ENCODE results near the gene LPIN1.
"Not testable (repeated sequence)": the region's sequence is repeated elsewhere in the genome, so short reads cannot be mapped to it uniquely, and the experiment has no call there.

Gene LPIN1

GRCh38 chr2:11856095-11856494, 109.7 kb downstream of the LPIN1 start:
- no peak for TF ChIP-seq CTCF (IDR thresholded peaks at IDR 0.05; ENCODE audit: borderline replicate concordance, control extremely low read depth, extremely low read depth, insufficient read depth, missing control alignments)
- DNase-seq (ENCODE audit: low spot score), result no peak
- in situ Hi-C loops (cut with MboI; ENCODE audit: low sequenced_read_pairs, unreplicated experiment), result loop anchor here (25.0 kb wide), 1 partner anchor 181 kb away; no protein-coding TSS in a partner anchor

DNA sequence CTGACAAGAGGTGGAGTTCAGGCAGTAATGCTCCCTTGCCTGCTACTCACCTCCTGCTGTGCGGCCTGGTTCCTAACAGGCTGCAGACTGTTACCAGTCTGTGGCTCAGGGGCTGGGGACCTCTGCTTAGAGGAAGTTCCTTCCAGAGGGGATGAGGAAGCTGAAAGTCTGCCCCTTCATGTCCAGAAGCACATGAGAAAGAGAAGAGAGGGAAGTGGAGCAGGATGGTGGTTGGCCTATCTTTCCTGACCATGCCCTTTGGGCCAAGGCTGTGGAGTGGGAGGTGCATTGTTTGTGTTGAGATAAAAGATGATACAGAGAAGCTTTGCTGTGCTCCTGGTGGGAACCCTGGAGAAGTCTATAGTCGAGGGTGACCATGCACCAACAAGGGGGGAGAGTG, 112.5 kb downstream of the LPIN1 start:
- in situ Hi-C loops (cut with MboI; ENCODE audit: low sequenced_read_pairs, unreplicated experiment), result loop anchor here (25.0 kb wide), 1 partner anchor 178 kb away; no protein-coding TSS in a partner anchor
- DNase-seq (ENCODE audit: low spot score), result no peak
- no peak for TF ChIP-seq CTCF (IDR thresholded peaks at IDR 0.05; ENCODE audit: borderline replicate concordance, control extremely low read depth, extremely low read depth, insufficient read depth, missing control alignments)

- not testable (repeated sequence) for DNase-seq (ENCODE audit: low spot score)
- in situ Hi-C loops (cut with MboI; ENCODE audit: low sequenced_read_pairs, unreplicated experiment), result loop anchor here (25.0 kb wide), 1 partner anchor 177 kb away; no protein-coding TSS in a partner anchor
These were observed 113.5 kb downstream of the LPIN1 start for GRCh38 chr2:11859975-11860374.

- no peak for TF ChIP-seq CTCF (IDR thresholded peaks at IDR 0.05; ENCODE audit: borderline replicate concordance, control extremely low read depth, extremely low read depth, insufficient read depth, missing control alignments)
- no peak for DNase-seq (ENCODE audit: low spot score)
- in situ Hi-C loops (cut with MboI; ENCODE audit: low sequenced_read_pairs, unreplicated experiment), result loop anchor here (25.0 kb wide), 1 partner anchor 176 kb away; no protein-coding TSS in a partner anchor
These were observed 114.6 kb downstream of the LPIN1 start for GRCh38 chr2:11861044-11861443.

- TF ChIP-seq CTCF (IDR thresholded peaks at IDR 0.05; ENCODE audit: borderline replicate concordance, control extremely low read depth, extremely low read depth, insufficient read depth, missing control alignments), result no peak
- DNase-seq (ENCODE audit: low spot score), result peak; percentile 48
- in situ Hi-C loops (cut with MboI; ENCODE audit: low sequenced_read_pairs, unreplicated experiment), result loop anchor here (25.0 kb wide), 1 partner anchor 175 kb away; no protein-coding TSS in a partner anchor
These were observed 115.6 kb downstream of the LPIN1 start for GRCh38 chr2:11862049-11862448.

DNA sequence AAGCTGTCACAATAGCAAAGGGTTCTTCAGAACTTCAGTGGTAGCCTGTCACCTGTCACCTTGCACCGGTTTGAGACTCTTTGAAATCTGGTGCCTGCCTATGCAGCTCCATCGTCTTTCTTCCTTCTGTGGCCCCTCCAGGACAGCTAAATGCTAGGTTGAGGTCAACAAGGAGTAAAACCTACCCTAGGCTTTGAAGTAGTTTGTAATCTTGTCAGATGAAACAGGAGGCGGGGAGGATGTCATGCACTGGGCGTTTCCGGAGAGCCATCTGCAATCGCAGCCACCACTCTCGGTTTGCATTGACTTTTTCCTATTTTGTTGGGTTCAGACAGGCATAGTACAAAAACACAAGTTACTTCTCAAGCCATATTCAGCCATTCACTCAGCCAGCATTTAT, 116.7 kb downstream of the LPIN1 start:
- in situ Hi-C loops (cut with MboI; ENCODE audit: low sequenced_read_pairs, unreplicated experiment), result loop anchor here (25.0 kb wide), 1 partner anchor 174 kb away; no protein-coding TSS in a partner anchor
- TF ChIP-seq CTCF (IDR thresholded peaks at IDR 0.05; ENCODE audit: borderline replicate concordance, control extremely low read depth, extremely low read depth, insufficient read depth, missing control alignments), result no peak
- peak; percentile 48 for DNase-seq (ENCODE audit: low spot score)

GRCh38 chr2:11863513-11864328, 117.3 kb downstream of the LPIN1 start:
- peak; percentile 77 for DNase-seq (ENCODE audit: low spot score)
- in situ Hi-C loops (cut with MboI; ENCODE audit: low sequenced_read_pairs, unreplicated experiment), result loop anchor here (25.0 kb wide), 1 partner anchor 174 kb away; no protein-coding TSS in a partner anchor
- TF ChIP-seq CTCF (IDR thresholded peaks at IDR 0.05; ENCODE audit: borderline replicate concordance, control extremely low read depth, extremely low read depth, insufficient read depth, missing control alignments), result peak; percentile 85
